K562 (cell line): ENCODE measurements around the gene FAM174C. TPM values are rescaled to one million over a fixed set of nuclear protein-coding genes. Genes with fewer than 3 reads are reported as not detected.

Experiments used
- ATAC-seq: fragments of 200-7000 bp; cut with Tn5 transposase; 3 replicates; pipeline ENCODE4 v1.9.1; 2020; ENCODE audit warnings: moderate library complexity
- BruUV-seq: library from RNA; stranded (reverse); fragments of 400-500 nt; replicated peaks from 2 replicates; lab custom pipeline; 2021; lab: Mats Ljungman, UMichigan
- CTCF ChIA-PET: fragments of 300-600 bp; formaldehyde crosslinking; extraction: SDS; loops from one replicate; lab custom pipeline; 2021; ENCODE audit warnings: low intra/inter-chr PET ratio; lab: Yijun Ruan, JAX
- POLR2A ChIA-PET: fragments of 300-600, 350-650 bp; sonication (Branson Sonifier 250); formaldehyde crosslinking; extraction: SDS; loops from one replicate; lab custom pipeline; 2021; ENCODE audit warnings: antibody characterized with exemption, inconsistent platforms; lab: Yijun Ruan, JAX
- DNase-seq, 4 experiments: peaks; one replicate each; pipeline versions ENCODE4 v3.0.0 to v3.0.0-alpha.2; 2011 to 2018; ENCODE audit warnings: low spot score in 3 of 4, mixed read lengths in 3 of 4; ENCODE audit errors: extremely low read depth in 1 of 4
- FAIRE-seq: peaks from 2 replicates; lab custom pipeline; 2011; peaks lifted over from hg19 to GRCh38; lab: Jason Lieb, UNC
- H2AFZ ChIP-seq: 2 replicates; pipeline ENCODE4 v1.6.0; 2011; ENCODE audit warnings: low read depth, low read length, control low read depth, inconsistent platforms
- H3K27ac ChIP-seq: fragments of 200-600 bp; 3 replicates; pipeline ENCODE4 v1.8.0; 2011; ENCODE audit warnings: low read depth, mild to moderate bottlenecking, control low read depth, inconsistent platforms, low read length, moderate library complexity, mixed read lengths; ENCODE audit errors: extremely low read depth
- H3K27me3 ChIP-seq, 2 experiments: fragments of 300-600 bp in 1 of 2; 2 replicates in 1 of 2; 3 replicates in 1 of 2; pipeline versions ENCODE4 v1.6.0 to v1.8.0; 2011; ENCODE audit warnings: inconsistent platforms in 2 of 2, low read length in 2 of 2, mild to moderate bottlenecking in 1 of 2, mixed read lengths in 1 of 2, moderate library complexity in 1 of 2; ENCODE audit not compliant: control insufficient read depth in 2 of 2, insufficient read depth in 2 of 2
- H3K36me3 ChIP-seq: fragments of 300-600 bp; 3 replicates; pipeline ENCODE4 v1.8.0; 2011; ENCODE audit warnings: mild to moderate bottlenecking, low read length, inconsistent platforms; ENCODE audit not compliant: control insufficient read depth, insufficient read depth
- H3K4me1 ChIP-seq, 2 experiments: fragments of 200-600 bp in 1 of 2; replicated peaks in 1 of 2; 2 replicates in 1 of 2; 3 replicates in 1 of 2; pipeline versions ENCODE4 v1.5.1 to v1.8.0; 2011; ENCODE audit warnings: inconsistent platforms in 2 of 2, low read length in 2 of 2, mild to moderate bottlenecking in 1 of 2, mixed read lengths in 1 of 2, moderate library complexity in 1 of 2; ENCODE audit not compliant: control insufficient read depth in 2 of 2, insufficient read depth in 2 of 2
- H3K4me2 ChIP-seq: 2 replicates; pipeline ENCODE4 v1.6.1; 2011; ENCODE audit warnings: low read length, control low read depth, inconsistent platforms, mixed read lengths; ENCODE audit not compliant: insufficient read depth
- H3K4me3 ChIP-seq: fragments of 200-600 bp; sonication (generic), shearing (Covaris generic); 2 replicates; pipeline ENCODE4 v1.5.1; 2016; ENCODE audit warnings: control low read depth, inconsistent platforms
- H3K79me2 ChIP-seq: fragments of 200-600 bp; 3 replicates; pipeline ENCODE4 v1.8.0; 2011; ENCODE audit warnings: low read length, inconsistent platforms; ENCODE audit not compliant: control insufficient read depth, insufficient read depth
- H3K9ac ChIP-seq, 2 experiments: 2 replicates each; pipeline versions ENCODE4 v1.6.0 to v1.6.1; 2011; ENCODE audit warnings: low read depth in 2 of 2, low read length in 2 of 2, control low read depth in 1 of 2, inconsistent platforms in 1 of 2, mild to moderate bottlenecking in 1 of 2, mixed read lengths in 1 of 2; ENCODE audit not compliant: insufficient read depth in 1 of 2
- H3K9me1 ChIP-seq: one replicate; pipeline ENCODE4 v1.6.0; 2011; ENCODE audit warnings: inconsistent platforms, mild to moderate bottlenecking, low read length, moderate library complexity; ENCODE audit not compliant: control insufficient read depth, insufficient read depth
- H3K9me3 ChIP-seq: replicated peaks from 2 replicates; pipeline ENCODE4 v1.5.1; 2011; ENCODE audit warnings: low read depth, low read length, inconsistent platforms; ENCODE audit not compliant: control insufficient read depth, insufficient read depth
- H4K20me1 ChIP-seq: replicated peaks from 2 replicates; pipeline ENCODE4 v1.6.1; 2011; ENCODE audit warnings: low read length, inconsistent platforms, mixed read lengths; ENCODE audit not compliant: control insufficient read depth, insufficient read depth
- ATF7 ChIP-seq: fragments of 450-650 bp; IDR thresholded peaks from 2 replicates; pipeline ENCODE4 v1.7.1; 2014; ENCODE audit warnings: mild to moderate bottlenecking, moderate library complexity
- CEBPB ChIP-seq: fragments of 450-650 bp; IDR thresholded peaks from 2 replicates; pipeline ENCODE4 v1.6.1; 2016; ENCODE audit warnings: missing genetic modification characterization, missing compliant biosample characterization
- ELF2 ChIP-seq: fragments of 250-450 bp; sonication (Bioruptor Pico); IDR thresholded peaks from 2 replicates; pipeline ENCODE4 v1.5.0; 2021; ENCODE audit warnings: mild to moderate bottlenecking
- HCFC1 ChIP-seq: IDR thresholded peaks from 2 replicates; pipeline ENCODE4 v1.6.1; 2012; ENCODE audit warnings: low read depth, low read length, improper control_type of control experiment
- MAZ ChIP-seq, 2 experiments: fragments of 450-650 bp in 1 of 2; sonication (generic) in 1 of 2; formaldehyde crosslinking; IDR thresholded peaks in 1 of 2; conservative IDR thresholded peaks in 1 of 2; 2 replicates each; pipeline versions ENCODE4 v1.4.0 to v1.5.0; 2020; ENCODE audit warnings: mild to moderate bottlenecking in 1 of 2, missing genetic modification reagents in 1 of 2
- PHF20 ChIP-seq: fragments of 450-650 bp; IDR thresholded peaks from 2 replicates; pipeline ENCODE4 v1.6.1; 2018; ENCODE audit not compliant: partially characterized antibody
- ZNF551 ChIP-seq: fragments of 250-450 bp; sonication (Bioruptor Pico); IDR thresholded peaks from 2 replicates; pipeline ENCODE4 v1.5.0; 2021; ENCODE audit warnings: mild to moderate bottlenecking, moderate library complexity
- ZNF695 ChIP-seq: fragments of 450-650 bp; formaldehyde crosslinking; IDR thresholded peaks from 2 replicates; pipeline ENCODE4 v1.4.0; 2020; ENCODE audit warnings: mild to moderate bottlenecking, moderate library complexity
- ZNF696 ChIP-seq: fragments of 250-450 bp; sonication (Bioruptor Pico); conservative IDR thresholded peaks from 2 replicates; pipeline ENCODE4 v1.4.0; 2020; ENCODE audit warnings: mild to moderate bottlenecking, moderate library complexity
- WGBS: fragments of 100-300 bp; shearing (Covaris generic); methylation state at CpG from one replicate; pipeline ENCODE4 v1.1.6; 2016; ENCODE audit warnings: low coverage, mixed read lengths; ENCODE audit not compliant: insufficient coverage; ENCODE audit errors: missing lambda C conversion rate; 5-methylcytosine and 5-hydroxymethylcytosine counted together
- in situ Hi-C: fragments of 300-500 bp; cut with MboI; formaldehyde crosslinking; loops from 4 replicates; pipeline ENCODE4 v1.15.0; 2018; ENCODE audit warnings: inconsistent platforms, mixed read lengths
- intact Hi-C: fragments of 100-400 bp; cut with micrococcal nuclease; formaldehyde crosslinking; loops from 2 replicates; pipeline ENCODE4 v1.14.2; 2022
- polyA plus RNA-seq, 8 experiments: library from polyadenylated mRNA; depleted of rRNA in 4 of 8; stranded (reverse) in 5 of 8; unstranded in 3 of 8; fragments of >200 nt; fragmentation: Nextera tagmentation in 2 of 8; fragmentation: Illumina TruSeq in 1 of 8; extraction: Ambion mirVana in 2 of 8; extraction: Trizol in 1 of 8; gene quantifications; 2 replicates each; pipeline versions ENCODE4 v1.2.1 to v1.2.3, GENCODE V29; 2011 to 2014; ENCODE audit warnings: inconsistent platforms in 1 of 8, missing spikeins in 1 of 8
- total RNA-seq, 7 experiments: library from RNA; depleted of rRNA in 6 of 7; stranded (reverse); fragments of >200 nt in 6 of 7; fragmentation: Illumina TruSeq in 2 of 7; extraction: Trizol in 2 of 7; gene quantifications; 2 replicates each; pipeline versions ENCODE4 v1.2.1 to v1.2.3, GENCODE V29; 2011 to 2021; ENCODE audit warnings: low replicate concordance in 1 of 7
- TF ChIP-seq, protein P1 (sequence below), 2 experiments: fragments of 450-650 bp in 1 of 2; sonication (generic) in 1 of 2; formaldehyde crosslinking in 1 of 2; IDR thresholded peaks in 1 of 2; conservative IDR thresholded peaks in 1 of 2; 2 replicates each; pipeline versions ENCODE4 v1.6.1 to v1.8.1; 2016 to 2023; ENCODE audit warnings: mild to moderate bottlenecking in 2 of 2, moderate library complexity in 2 of 2, inconsistent platforms in 1 of 2, missing genetic modification reagents in 1 of 2

Gene FAM174C
- total and polyA plus RNA-seq, 9 of the 15 experiments (the other 6 are each of a cell fraction or from before 2014, with no cell fraction given), result 0.66 to 89.6 (median 20.3) TPM

DNA sequence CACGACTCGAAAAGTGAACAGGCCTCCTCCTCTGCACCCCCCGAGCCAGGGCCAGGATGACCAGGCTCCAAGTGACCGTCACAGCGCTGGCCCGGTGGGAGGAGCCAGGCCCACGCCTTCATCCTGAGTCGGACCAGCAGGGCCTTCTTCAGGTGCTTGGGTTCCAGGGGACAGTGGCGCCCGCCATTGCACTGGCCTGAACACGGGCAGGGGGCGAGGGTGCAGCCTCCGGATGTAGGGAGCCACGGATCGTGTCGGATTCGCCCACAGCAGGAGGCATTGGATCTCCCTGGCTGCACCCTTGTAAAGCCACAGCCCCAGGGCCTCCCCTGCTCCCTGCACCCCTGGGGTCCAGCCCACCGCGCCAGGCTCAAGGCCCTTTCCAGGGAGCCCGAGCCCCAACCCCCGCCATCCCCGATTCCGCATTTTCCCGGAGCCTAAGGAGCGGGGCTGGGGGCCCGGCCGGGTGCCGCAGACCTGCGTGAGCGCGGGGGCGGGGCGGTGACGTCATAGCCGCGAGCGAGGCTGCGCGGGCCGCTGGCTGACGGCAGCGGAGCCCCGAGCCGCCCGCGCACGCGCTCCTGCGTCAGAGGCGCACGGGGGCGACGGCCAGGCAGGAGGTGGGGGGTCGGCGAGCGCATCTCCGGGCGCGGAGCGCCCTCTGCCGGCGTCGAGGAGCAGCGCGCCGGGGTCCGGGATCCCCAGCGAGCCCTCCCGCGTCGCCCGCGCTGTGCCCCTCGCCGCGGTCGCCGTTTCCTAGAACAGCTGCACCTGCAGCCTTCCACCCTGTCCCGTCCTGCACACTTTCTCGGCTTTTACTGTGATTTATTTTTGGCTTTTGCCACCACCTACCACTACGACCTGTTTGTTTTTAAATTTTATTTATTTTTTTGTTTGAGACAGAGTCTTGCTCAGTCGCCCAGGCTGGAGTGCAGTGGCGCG lies 35.3 kb upstream of the FAM174C start (continued):
- TF ChIP-seq HCFC1 (peak; percentile 57), ZNF551 (CRISPR knock-in tag) (no peak), PHF20 (peak; percentile 39), ELF2 (CRISPR knock-in tag) (no peak), ZNF696 (CRISPR knock-in tag) (no peak), MAZ (CRISPR knock-in tag; conservative IDR thresholded peaks at IDR 0.05 in 1 of 2, IDR thresholded peaks at IDR 0.05 in 1 of 2) (peak; percentile 71 to 99), ZNF695 (CRISPR knock-in tag) (no peak)

DNA sequence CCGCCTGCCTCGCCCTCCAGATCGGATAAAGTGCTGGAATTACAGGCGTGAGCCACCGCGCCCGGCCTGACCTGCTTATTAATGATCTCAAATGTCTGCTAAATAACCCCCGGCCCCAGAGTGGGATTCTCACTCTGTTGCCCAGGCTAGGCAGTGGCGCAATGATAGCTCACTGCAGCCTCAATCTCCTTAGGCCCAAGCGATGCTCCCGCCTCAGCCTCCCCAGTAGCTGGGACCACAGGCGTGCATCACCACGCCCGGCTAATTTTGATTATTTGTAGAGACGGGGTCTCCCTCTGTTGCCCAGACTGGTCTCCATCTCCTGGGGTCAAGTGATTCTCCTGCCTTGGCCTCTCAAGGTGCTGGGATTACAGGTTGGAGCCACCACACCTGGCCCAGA lies 34.4 kb upstream of the FAM174C start:
- no peak for ATAC-seq
- H3K36me3 ChIP-seq, result peaks cover 34% of the 10 kb centered on the region; the same call in 2 of the 3 replicates
- TF ChIP-seq CEBPB (tag) (peak; percentile 23; the same call in 1 of the 2 replicates), ATF7 (no peak)
- TF ChIP-seq, protein P1, sequence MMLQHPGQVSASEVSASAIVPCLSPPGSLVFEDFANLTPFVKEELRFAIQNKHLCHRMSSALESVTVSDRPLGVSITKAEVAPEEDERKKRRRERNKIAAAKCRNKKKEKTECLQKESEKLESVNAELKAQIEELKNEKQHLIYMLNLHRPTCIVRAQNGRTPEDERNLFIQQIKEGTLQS (IDR thresholded peaks at IDR 0.05), result no peak
- TF ChIP-seq, protein P1 (CRISPR knock-in tag; conservative IDR thresholded peaks at IDR 0.05), result 0 out of 2 replicates have a peak, but pooled peaks have one; percentile 45
- peak overlapping the region; percentile 89; the same call in 2 of the 3 replicates for H3K27ac ChIP-seq
- H3K4me3 ChIP-seq, result 0 out of 2 replicates have a peak overlapping the region, but pooled peaks have one; percentile 100
- intact Hi-C loops, result loop anchor here (1.0 to 5.0 kb wide), 3 partner anchors 128 to 379 kb away; no protein-coding TSS in a partner anchor
- no peak for FAIRE-seq
- WGBS, result 61% methylated on average over 15 of the region's 15 CpGs
- peak overlapping the region; percentile 86 to 98; a peak in 3 of 4 replicates for H3K9ac ChIP-seq
- no TSS peak for BruUV-seq
- 0 out of 2 replicates have a peak, but pooled peaks cover 5% of the 10 kb centered on the region for H4K20me1 ChIP-seq
- CTCF ChIA-PET, result interaction anchor here (1.1 to 4.8 kb wide), 3 partner anchors 19 to 319 kb away, joined by 3 to 29 read pairs (median 21); no protein-coding TSS in a partner anchor
- no peaks in the 10 kb centered on the region for H3K27me3 ChIP-seq
- peaks cover 50% of the 10 kb centered on the region for H3K79me2 ChIP-seq
- DNase-seq, result no peak
- H2AFZ ChIP-seq, result peak overlapping the region; percentile 69
- in situ Hi-C loops, result loop anchor here (5.0 to 25.0 kb wide), 2 partner anchors 319 to 479 kb away; partner anchors contain the start of gene MISP
- H3K9me3 ChIP-seq, result no peaks in the 10 kb centered on the region
- peak overlapping the region; percentile 96 for H3K4me2 ChIP-seq
- H3K9me1 ChIP-seq, result peaks cover 4% of the 10 kb centered on the region
- POLR2A ChIA-PET, result interaction anchor here (0.6 to 5.6 kb wide), 8 partner anchors 28 to 1284 kb away, joined by 3 to 90 read pairs (median 4); partner anchors contain the start of gene CIRBP
- peaks cover 43 to 98% of the 10 kb centered on the region in 2 experiments for H3K4me1 ChIP-seq
